Ishikawa (cell line): ENCODE data around the gene RIMBP2.

ENCODE experiments used
- CEBPB ChIP-seq: IDR thresholded peaks from 2 replicates; pipeline ENCODE4 v1.6.1; 2012
- CREB1 ChIP-seq: IDR thresholded peaks from 2 replicates; pipeline ENCODE4 v1.6.1; 2012; ENCODE audit warnings: low read depth
- EGR1 ChIP-seq: IDR thresholded peaks from 2 replicates; pipeline ENCODE4 v1.6.1; 2012
- EP300 ChIP-seq: IDR thresholded peaks from 2 replicates; pipeline ENCODE4 v1.6.1; 2012; ENCODE audit warnings: borderline replicate concordance
- FOXM1 ChIP-seq: IDR thresholded peaks from 2 replicates; pipeline ENCODE4 v1.6.1; 2012; ENCODE audit warnings: low read depth, borderline replicate concordance
- NFIC ChIP-seq: IDR thresholded peaks from 2 replicates; pipeline ENCODE4 v1.6.1; 2012
- RAD21 ChIP-seq: IDR thresholded peaks from 2 replicates; pipeline ENCODE4 v1.6.1; 2012; ENCODE audit warnings: low read depth
- TAF1 ChIP-seq: IDR thresholded peaks from 2 replicates; pipeline ENCODE4 v1.6.1; 2012; ENCODE audit warnings: low read depth, mild to moderate bottlenecking
- TCF12 ChIP-seq: IDR thresholded peaks from 2 replicates; pipeline ENCODE4 v1.6.1; 2012; ENCODE audit warnings: low read depth
- TEAD4 ChIP-seq: IDR thresholded peaks from 2 replicates; pipeline ENCODE4 v1.6.1; 2012
- YY1 ChIP-seq: IDR thresholded peaks from 2 replicates; pipeline ENCODE4 v1.6.1; 2012; ENCODE audit warnings: low read depth
- ZBTB7A ChIP-seq: IDR thresholded peaks from 2 replicates; pipeline ENCODE4 v1.6.1; 2012; ENCODE audit warnings: low read depth
- TF ChIP-seq, protein P1 (sequence below): IDR thresholded peaks from 2 replicates; pipeline ENCODE4 v1.6.1; 2012
- TF ChIP-seq, protein P2 (sequence below): IDR thresholded peaks from 2 replicates; pipeline ENCODE4 v1.6.1; 2012
- TF ChIP-seq, protein P3 (sequence below): IDR thresholded peaks from 2 replicates; pipeline ENCODE4 v1.6.1; 2012; ENCODE audit warnings: low read depth, mild to moderate bottlenecking

Gene RIMBP2

DNA sequence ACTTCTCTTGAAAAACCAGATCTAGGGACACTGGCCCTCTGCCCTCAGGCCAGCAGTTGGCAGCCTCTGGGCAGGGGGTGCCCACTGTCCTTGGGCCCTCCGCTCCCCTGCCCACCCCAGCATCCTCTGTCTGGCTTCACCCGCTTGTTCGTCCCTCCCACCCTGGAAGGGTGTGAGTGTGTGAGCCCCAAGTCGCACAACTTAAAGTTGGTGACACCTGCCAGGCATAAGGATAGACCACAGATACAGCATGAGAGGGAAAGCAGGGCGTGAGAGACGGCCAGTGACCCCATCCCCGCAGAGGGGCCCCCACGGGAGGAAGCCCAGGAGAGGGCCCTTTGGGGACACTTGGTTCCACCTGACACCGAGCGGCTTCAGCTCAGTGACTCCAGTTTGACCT lies 23.5 kb upstream of the RIMBP2 start:
- no peak for TF ChIP-seq EGR1
- TF ChIP-seq, protein P1, sequence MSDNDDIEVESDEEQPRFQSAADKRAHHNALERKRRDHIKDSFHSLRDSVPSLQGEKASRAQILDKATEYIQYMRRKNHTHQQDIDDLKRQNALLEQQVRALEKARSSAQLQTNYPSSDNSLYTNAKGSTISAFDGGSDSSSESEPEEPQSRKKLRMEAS: no peak
- no peak for TF ChIP-seq TCF12
- no peak for TF ChIP-seq ZBTB7A
- no peak for TF ChIP-seq YY1
- no peak for TF ChIP-seq TEAD4
- TF ChIP-seq, protein P2, sequence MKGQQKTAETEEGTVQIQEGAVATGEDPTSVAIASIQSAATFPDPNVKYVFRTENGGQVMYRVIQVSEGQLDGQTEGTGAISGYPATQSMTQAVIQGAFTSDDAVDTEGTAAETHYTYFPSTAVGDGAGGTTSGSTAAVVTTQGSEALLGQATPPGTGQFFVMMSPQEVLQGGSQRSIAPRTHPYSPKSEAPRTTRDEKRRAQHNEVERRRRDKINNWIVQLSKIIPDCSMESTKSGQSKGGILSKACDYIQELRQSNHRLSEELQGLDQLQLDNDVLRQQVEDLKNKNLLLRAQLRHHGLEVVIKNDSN: no peak
- TF ChIP-seq FOXM1: no peak

DNA sequence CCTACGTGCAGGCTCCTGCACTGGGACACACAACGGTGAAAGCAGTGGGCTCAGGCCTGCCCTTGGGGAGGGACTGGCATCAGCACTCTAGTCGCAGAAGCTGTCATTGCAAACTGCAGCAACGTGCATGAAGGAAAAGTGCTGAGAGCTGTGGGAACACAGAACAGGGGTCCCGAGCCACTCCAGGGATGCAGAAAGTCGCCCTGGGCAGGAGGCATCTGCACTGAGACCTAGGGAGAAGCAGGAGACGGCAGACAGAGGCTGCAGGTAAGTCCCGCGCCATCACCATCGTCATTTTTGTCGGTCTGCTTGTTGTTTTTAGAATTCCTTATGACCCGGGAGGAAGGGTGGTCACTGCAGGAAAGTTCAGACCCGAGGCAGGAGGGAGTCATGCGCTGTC lies 21.6 kb upstream of the RIMBP2 start:
- TF ChIP-seq RAD21: no peak

DNA sequence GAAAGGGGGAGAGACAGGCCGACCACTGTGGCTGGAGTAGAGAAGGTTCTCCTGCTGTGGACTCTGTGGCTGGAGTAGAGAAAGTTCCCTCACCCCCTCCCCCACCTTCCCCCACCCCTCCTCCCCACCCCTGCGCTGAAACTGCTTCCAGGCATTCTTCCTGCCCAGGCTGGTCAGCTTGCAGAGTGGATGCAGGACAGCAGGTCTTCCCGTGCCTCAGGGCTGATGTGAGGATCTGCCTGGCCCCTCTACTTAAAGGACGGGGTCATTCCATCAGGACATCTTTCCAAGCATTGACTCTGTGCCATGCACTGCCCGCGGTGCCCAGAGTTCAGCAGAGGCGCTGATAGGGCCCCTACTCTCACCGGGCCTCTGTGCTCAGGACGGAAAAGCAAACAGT lies 13.2 kb upstream of the RIMBP2 start:
- TF ChIP-seq, protein P3, sequence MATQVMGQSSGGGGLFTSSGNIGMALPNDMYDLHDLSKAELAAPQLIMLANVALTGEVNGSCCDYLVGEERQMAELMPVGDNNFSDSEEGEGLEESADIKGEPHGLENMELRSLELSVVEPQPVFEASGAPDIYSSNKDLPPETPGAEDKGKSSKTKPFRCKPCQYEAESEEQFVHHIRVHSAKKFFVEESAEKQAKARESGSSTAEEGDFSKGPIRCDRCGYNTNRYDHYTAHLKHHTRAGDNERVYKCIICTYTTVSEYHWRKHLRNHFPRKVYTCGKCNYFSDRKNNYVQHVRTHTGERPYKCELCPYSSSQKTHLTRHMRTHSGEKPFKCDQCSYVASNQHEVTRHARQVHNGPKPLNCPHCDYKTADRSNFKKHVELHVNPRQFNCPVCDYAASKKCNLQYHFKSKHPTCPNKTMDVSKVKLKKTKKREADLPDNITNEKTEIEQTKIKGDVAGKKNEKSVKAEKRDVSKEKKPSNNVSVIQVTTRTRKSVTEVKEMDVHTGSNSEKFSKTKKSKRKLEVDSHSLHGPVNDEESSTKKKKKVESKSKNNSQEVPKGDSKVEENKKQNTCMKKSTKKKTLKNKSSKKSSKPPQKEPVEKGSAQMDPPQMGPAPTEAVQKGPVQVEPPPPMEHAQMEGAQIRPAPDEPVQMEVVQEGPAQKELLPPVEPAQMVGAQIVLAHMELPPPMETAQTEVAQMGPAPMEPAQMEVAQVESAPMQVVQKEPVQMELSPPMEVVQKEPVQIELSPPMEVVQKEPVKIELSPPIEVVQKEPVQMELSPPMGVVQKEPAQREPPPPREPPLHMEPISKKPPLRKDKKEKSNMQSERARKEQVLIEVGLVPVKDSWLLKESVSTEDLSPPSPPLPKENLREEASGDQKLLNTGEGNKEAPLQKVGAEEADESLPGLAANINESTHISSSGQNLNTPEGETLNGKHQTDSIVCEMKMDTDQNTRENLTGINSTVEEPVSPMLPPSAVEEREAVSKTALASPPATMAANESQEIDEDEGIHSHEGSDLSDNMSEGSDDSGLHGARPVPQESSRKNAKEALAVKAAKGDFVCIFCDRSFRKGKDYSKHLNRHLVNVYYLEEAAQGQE: no peak
- TF ChIP-seq RAD21 (no peak), TCF12 (no peak), ZBTB7A (no peak), TAF1 (no peak), TEAD4 (no peak), NFIC (no peak), YY1 (no peak), CREB1 (no peak), CEBPB (no peak), EGR1 (no peak), EP300 (no peak), FOXM1 (no peak)
- TF ChIP-seq, protein P2: no peak
- TF ChIP-seq, protein P1: no peak

DNA sequence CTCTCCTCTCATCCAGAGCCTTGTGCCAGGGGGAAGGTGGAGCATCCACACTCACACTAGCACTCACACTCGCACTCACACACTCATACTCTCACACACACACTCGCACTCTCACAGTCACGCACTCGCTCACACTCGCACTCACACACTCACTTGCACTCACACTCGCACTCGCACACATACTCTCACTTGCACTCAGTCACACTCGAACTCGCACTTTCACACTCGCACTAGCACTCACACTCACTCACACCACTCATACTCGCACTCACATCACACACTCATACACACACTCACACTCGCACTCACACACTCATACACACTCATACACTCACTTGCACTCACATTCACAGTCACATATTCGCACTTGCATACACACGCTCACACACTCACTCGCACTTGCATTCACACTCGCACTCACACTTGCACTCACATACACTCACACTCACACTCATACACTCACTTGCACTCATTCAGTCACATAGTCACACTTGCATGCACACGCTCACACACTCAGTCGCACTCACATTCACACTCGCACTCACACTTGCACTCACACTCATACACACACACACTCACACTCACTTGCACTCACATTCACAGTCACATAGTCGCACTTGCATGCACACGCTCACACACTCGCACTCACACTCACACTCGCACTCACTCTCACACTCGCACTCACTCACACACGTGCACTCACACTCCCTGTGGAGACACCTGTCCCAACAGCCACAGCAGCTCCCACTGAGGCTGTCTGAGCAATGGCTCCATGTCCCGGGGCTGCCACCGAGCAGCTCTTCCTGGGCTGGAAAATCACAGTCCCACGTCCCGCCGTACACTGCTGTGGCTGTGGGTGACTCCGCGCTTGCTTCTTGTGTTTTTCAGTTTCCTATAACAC lies 12.3 kb upstream of the RIMBP2 start:
- TF ChIP-seq, protein P2: no peak
- no peak for TF ChIP-seq FOXM1
- TF ChIP-seq CEBPB: no peak
- no peak for TF ChIP-seq TAF1
- no peak for TF ChIP-seq ZBTB7A
- no peak for TF ChIP-seq TCF12
- TF ChIP-seq, protein P3: no peak
- TF ChIP-seq, protein P1: no peak
- TF ChIP-seq CREB1: no peak
- no peak for TF ChIP-seq NFIC
- TF ChIP-seq YY1: no peak
- no peak for TF ChIP-seq RAD21

DNA sequence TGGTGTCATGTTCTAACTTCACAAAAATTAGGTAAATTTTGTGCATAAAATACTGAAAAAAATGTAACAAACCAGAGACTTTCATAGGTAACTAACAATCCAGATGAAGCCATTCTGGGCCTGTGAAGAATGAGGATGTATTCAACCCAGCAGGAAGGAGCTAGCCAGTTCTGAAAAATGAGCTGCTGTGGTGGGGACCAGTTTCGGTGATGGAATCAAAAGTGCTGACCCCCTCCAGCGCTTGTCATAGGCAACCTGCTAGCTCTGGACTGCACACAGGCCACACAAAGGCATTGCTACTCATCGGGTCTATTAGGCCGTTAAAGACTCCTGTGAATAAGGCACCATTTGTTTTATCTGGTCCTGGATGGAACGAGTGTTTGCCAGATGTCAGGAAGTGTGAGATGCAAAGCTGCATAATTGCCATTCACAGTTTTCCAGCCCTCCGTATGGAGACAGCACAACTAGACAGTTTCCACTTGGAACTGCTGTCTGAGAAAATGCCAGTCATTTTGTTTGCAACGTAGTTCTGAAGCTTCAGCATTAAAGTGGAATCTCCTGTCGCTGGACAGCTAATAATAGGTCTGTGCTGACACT lies 3.3 kb upstream of the RIMBP2 start:
- TF ChIP-seq CREB1 (no peak), ZBTB7A (no peak), EGR1 (no peak), YY1 (no peak), CEBPB (no peak), TAF1 (no peak), EP300 (no peak), TCF12 (no peak), FOXM1 (no peak), TEAD4 (no peak), NFIC (no peak), RAD21 (no peak)
- TF ChIP-seq, protein P1: no peak
- TF ChIP-seq, protein P2: no peak
- TF ChIP-seq, protein P3: no peak
